H54 (cell line): ENCODE data around the gene ERC1.
A peak's percentile ranks its signal among the peaks of the same experiment; 100 is the strongest.

ENCODE experiments used
- DNase-seq: peaks from one replicate; pipeline ENCODE4 v3.0.0; 2011; ENCODE audit warnings: low spot score, mixed read lengths; ENCODE audit not compliant: insufficient read length
- FAIRE-seq: peaks from 3 replicates; lab custom pipeline; 2011; peaks lifted over from hg19 to GRCh38; lab: Jason Lieb, UNC
- POLR2A ChIP-seq: IDR thresholded peaks from 2 replicates; pipeline ENCODE4 v1.6.1; 2011; ENCODE audit warnings: low read depth, mild to moderate bottlenecking, low read length

Gene ERC1

DNA sequence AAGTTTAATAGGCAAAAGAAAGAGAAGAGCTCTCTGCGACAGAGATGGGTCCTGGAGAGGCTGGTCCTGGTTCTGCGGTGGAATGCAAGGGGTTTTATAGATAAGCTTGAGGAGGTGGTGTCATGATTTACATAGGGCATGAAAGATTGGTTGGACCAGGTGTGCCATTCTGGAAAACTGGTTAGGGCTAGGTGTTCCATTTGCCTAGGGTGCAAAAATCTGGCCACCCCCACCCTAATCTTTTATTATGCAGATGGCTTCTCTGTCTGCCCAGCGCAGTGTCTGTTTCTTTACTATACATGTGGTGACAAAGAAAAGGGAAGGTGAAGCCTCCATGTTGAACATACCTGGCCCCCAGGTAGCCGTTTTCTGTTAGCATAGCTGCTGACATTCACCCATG, 65.4 kb downstream of the ERC1 start:
- no peak for FAIRE-seq
- no peak for DNase-seq

DNA sequence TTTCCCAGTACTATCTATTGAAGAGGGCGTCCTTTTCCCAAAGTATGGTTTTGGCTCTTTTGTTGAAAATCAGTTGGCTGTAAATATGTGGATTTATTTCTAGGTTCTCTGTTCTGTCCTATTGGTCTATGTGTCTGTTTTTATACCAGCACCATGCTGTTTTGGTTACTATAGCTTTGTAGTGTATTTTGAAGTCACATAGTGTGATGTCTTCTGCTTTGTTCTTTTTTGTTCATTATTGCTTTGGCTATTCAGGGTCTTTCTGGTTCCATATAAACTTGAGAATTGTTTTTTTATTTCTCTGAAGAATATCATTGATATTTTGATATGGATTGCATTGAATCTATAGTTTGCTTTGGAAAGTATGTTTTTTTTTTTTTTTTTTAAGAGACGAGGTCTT, 67.4 kb downstream of the ERC1 start:
- DNase-seq (no peak), FAIRE-seq (no peak)
- TF ChIP-seq POLR2A: no peak

More for the DNA sequence above, 65.4 kb downstream of the ERC1 start:
- TF ChIP-seq POLR2A: no peak

DNA sequence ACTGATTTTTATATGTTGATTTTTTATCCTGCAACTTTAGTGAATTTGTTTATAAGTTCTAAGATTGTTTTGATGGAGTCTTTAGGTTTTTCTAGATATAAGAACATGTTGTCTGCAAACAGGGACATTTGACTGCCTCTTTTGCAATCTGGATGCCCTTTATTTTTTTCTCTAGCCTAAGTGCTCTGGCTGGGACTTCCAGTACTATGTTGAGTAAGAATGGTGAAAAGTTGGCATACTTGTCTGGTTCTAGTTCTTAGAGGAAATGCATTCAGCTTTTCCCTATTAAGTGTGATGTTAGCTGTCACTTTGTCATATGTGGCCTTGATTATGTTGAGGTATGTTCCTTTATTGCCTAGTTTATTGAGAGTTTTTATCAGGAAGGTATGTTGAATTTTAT, 68.1 kb downstream of the ERC1 start:
- no peak for TF ChIP-seq POLR2A
- DNase-seq (no peak), FAIRE-seq (no peak)

DNA sequence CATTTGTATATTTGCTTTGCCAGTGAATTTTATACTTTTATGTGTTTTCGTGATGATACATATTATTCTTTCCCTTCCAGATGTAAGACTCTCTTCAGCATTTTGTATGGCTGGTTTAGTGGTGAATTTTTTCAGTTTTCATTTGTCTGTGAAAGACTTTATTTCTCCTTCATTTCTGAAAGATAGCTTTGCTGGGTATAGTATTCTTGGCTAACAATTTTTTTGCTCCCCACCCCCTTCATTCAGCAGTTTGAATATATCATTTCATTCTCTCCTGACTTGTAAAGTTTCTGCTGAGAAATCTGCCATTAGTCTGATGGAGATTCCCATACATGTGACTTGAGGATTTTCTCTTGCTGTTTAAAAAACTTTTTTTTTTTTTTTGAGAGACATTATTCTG, 72.8 kb downstream of the ERC1 start:
- no peak for TF ChIP-seq POLR2A
- DNase-seq: no peak
- no peak for FAIRE-seq

DNA sequence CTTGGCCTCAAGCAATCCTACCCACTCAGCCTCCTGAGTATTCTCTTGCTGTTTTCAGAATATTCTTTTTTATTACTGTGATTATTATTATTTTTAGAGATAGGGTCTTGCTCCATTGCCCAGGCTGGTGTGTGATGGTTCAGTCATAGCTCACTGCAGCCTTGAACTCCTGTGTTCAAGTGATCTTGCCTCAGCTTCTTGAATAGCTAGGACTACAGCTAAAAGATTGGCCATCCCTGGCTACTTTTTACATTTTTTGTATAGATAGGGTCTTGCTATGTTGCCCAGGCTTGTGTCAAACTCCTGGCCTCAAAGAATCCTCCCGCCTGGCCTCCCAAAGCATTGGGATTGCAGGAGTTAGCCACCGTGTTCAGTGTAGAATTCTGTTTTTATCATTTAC, 73.3 kb downstream of the ERC1 start:
- TF ChIP-seq POLR2A: no peak
- no peak for FAIRE-seq
- DNase-seq: no peak

DNA sequence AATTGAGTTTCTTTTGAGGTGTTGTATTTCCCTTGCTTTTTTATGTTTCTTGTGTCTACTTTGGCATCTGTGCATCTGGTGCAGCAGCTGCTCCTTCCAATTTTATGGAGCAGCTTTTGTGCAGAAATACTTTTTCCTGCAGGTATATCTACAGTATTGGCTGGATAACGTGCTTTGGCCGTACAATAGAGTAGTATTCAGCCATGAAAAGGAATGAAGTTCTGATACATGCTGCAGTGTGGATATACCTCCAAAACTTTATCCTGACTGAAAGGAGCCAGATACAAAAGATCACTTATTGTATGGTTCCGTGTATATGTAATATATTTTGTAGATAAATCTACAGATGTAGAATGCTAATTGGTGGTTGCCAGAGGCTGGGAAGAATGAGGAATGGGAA, 74.6 kb downstream of the ERC1 start:
- TF ChIP-seq POLR2A: no peak
- no peak for DNase-seq
- FAIRE-seq: no peak

DNA sequence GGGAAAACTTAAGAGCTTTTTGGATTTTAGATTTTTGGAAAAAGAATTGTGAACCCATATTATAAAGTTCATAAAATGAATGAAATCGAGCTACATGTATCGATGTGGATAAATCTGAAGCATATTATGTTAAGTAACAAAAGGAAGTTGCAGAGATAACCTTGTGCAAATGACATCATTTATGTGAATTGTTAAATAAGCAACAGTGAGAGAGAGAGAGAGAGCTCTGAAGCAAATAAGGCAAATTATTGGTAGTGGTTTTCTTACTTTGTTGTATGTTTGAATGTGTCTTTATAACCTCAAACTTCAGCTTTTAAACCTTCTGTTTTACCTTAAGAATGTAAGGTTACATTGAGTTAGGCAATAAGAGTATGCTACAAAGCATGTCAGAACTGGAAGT, 78.8 kb downstream of the ERC1 start:
- DNase-seq: no peak
- TF ChIP-seq POLR2A: no peak

DNA sequence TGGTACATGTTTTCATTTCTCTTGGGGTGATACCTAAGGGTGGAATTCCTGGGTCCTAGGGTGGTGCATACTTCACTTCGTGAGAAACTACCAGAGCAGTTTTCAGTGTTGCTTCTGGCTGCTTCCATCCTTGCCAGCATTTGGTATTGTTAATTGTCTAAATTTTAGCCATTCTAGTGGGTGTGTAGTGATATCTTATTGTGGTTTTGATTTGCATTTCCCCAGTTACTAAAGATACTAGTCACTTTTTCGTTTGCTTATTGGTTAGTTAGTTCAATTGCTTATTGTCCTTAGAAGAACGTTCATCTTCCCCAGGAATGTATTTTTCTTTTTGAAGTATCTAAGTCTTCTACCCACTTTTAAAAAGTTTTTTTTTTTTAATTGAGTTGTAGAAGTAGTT, 80.2 kb downstream of the ERC1 start:
- no peak for DNase-seq
- FAIRE-seq: no peak
- TF ChIP-seq POLR2A: no peak

More for the DNA sequence above, 78.8 kb downstream of the ERC1 start:
- no peak for FAIRE-seq

DNA sequence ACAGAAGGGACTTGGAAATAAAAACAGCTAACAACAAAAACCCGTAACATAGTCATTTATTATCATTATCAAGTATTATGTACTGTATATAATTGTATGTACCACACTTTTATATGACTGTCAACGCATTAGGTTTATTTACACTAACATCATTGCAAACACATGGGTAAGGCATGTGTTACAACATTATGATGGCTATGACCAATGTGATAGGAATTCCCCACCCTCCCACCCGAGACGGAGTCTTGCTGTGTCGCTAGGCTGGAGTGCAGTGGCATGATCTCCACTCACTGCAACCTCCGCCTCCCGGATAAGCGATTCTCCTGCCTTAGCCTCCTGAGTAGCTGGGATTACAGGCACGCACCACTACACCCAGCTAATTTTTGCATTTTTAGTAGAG, 82.6 kb downstream of the ERC1 start:
- no peak for TF ChIP-seq POLR2A
- no peak for DNase-seq
- FAIRE-seq: no peak

DNA sequence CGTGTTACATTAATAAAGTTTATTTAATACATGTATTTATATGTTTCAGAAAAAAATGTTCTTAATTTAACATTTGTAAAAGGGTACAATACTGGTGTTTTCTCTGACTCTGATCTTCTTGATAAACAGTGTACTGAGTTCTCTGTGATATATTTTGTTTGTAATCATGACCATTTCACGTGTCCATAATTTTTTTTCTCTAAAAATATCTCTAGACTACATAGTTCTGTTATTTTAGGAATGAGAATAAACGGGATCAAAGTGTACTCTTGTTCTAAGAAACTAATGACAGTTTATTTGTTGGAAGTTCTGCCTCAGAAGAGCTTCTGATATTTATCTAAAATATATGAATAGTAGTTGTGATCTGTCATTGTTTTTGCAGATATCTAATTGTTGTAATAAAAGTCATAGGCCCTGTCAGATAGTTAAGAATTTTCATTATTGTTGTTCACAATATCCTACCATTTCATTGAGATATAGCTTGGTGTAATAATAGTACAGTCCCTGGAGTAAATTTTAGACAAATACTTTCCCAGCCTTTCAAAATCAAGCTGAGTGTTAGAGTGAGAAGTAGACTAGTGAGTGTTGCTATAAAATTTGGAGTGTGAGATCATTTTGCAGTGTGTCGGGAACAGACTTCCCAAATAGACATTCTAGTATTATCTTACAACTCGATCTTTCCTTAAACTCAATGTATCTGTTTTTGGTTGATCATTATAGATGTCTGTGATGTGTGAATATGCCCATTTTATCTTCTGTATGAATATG, 86.2 kb downstream of the ERC1 start:
- peak; percentile 62 for FAIRE-seq

DNA sequence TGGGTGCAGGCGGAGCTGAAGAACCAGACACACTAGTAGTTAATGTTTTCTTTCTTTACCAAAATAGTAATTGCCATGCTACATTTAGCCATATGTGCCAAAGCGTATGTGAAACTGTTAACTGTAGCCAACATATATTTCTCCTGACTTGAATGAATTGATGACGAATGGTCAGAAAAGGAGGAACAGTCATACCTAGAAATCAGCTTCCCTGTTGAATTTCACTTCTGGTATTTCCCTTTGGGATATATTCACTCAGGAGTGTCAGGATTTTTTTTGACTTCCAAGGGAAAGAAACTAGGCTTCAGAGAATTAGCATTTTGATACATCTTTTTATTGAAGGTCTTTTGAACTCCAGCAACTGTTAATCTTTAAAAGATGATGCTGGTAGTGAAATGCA, 87.0 kb downstream of the ERC1 start:
- TF ChIP-seq POLR2A: no peak
- DNase-seq: no peak

More for the DNA sequence above, 86.2 kb downstream of the ERC1 start:
- TF ChIP-seq POLR2A: no peak
- DNase-seq: no peak

DNA sequence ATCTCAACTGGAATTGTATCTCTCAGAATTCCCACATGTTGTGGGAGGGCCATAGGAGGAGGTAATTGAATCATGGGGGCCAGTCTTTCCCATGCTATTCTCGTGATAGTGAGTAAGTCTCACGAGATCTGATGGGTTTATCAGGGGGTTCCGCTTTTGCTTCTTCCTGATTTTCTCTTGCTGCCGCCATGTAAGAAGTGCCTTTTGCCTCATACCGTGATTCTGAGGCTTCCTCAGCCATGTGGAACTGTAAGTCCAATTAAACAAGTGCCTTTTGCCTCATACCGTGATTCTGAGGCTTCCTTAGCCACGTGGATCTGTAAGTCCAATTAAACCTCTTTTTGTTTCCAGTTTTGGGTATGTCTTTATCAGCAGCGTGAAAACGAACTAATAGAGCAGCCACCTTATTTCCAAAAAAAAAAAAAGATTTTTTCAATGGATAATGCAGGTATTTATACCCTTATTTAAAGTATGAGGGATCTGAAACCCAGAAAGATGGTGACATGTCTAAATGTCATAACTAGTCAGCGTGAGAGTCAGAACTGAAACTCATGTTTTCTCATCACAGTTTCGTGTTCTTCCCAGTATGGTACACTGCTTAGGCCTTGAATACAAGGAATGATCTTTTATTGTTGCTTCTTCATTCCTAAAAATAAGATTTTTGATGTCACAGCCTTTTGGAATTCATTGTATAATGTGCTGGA, 89.6 kb downstream of the ERC1 start:
- DNase-seq: no peak
- no peak for TF ChIP-seq POLR2A
- FAIRE-seq: no peak

More for the DNA sequence above, 87.0 kb downstream of the ERC1 start:
- peak; percentile 20 for FAIRE-seq

DNA sequence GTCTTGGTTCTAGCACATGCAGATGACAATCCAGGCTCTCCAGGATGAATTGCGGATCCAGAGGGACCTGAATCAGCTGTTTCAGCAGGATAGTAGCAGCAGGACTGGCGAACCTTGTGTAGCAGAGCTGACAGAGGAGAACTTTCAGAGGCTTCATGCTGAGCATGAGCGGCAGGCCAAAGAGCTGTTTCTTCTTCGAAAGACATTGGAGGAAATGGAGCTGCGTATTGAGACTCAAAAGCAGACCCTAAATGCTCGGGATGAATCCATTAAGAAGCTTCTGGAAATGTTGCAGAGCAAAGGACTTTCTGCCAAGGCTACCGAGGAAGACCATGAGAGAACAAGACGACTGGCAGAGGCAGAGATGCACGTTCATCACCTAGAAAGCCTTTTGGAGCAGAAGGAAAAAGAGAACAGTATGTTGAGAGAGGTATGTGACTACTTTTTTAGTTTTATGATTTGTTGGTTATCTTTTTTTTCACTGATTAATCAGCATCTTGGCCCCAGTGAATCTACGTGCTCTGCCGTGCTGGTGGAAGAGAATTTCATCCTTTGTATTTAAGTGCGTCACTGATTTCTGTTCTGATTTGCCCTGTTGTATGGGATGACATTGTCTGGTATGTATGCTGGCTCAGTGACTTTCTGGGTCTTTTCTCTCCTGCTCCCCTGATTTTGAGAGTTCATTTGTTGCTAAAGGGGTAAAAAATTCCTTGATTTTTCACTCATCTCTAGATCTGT, 92.3 kb downstream of the ERC1 start:
- TF ChIP-seq POLR2A: no peak
- FAIRE-seq (no peak), DNase-seq (no peak)

DNA sequence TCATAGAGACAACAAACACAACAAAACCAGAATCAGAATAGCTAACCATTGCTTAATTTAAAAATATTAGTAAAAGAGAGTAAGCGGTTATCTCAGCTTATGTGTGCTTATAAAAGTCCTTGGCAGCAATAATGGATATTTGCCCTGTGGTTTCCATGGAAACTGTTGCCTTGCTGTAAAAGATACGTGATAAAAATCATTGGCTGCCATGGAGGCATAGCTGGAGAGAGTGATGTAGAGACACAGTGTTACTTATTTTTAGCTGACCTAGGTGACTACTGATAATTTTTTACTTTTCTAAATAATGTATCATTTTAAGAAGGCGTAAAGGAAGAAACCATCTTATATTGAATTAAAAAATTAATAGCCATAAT, 92.9 kb downstream of the ERC1 start:
- no peak for DNase-seq
- FAIRE-seq: no peak
- TF ChIP-seq POLR2A: no peak
